ENCODE measurements around the gene ATF4.
"Not testable (repeated sequence)": the region's sequence is repeated elsewhere in the genome, so short reads cannot be mapped to it uniquely, and the experiment has no call there.

ATF4 gene

DNA sequence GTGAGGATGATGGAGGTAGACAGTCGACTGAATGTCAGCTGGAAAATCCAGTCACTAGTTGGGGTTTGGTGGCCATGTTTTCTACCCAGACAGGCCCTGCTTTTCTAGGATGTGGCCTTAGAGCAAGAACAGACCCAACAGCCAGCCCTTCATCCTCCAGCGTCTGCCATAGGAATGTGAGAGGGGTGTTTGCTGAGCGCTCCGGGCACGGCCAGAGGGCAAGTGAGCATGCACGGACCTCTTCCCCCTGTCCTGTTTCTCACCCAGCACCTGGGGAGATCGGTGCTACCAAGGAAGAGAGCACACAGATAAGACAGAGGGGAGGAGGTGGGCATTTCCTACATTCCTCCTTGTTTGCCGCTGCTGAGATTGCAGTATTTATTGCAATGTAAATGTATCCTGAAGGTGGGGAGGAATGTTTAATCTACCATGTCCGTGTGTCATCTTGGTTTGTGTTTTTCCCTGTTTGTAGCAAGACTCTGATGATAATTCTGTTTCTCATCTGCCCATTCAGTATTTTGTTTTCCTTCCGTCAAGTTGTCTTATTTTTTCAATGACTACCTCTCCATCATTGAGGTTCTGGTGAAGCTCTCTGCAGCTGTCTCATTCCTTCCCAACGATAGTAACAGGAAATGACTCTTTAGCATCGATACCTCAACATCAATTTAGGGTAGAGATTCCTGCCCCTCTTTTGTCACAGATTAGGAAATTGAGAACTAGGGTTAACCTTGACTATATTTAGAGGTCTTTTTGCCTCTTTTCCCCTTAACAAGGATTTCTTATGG is 4.9 kb upstream of the ATF4 start:
- Mint-ChIP-seq H3K27ac (peak overlapping the region in 1 of 2 donors; percentile 89), H3K27me3 (no peaks in the 10 kb centered on the region), H3K4me3 (no peak overlapping the region), H3K4me1 (peaks cover 39% of the 10 kb centered on the region), H3K9me3 (no peaks in the 10 kb centered on the region)
- DNase-seq (no peak), ATAC-seq (no peak)

DNA sequence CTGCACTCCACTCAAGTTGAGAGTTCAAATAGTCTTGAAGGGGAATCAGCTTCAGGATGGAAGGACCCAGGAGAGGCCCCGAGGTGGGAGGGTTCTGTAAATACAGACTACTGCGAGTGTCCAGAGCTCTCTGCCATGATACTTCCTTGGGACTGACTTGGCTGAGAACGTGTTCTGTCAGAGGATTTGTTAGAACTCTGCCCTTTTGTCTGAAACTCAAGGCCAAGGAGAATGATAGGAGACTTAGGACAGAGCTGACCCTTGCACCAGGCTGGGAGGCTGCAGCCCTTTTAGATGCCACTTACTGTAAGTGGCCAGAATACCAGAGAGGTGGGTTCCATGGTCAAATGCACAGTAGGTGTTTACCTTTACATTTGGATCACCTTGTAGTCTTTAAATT is 2.9 kb upstream of the ATF4 start:
- H3K4me1 Mint-ChIP-seq: peaks cover 55% of the 10 kb centered on the region
- H3K4me3 Mint-ChIP-seq: no peak overlapping the region
- H3K9me3 Mint-ChIP-seq: no peaks in the 10 kb centered on the region
- no peak for DNase-seq
- no peaks in the 10 kb centered on the region for H3K27me3 Mint-ChIP-seq
- no peak overlapping the region for H3K27ac Mint-ChIP-seq
- no peak for ATAC-seq

DNA sequence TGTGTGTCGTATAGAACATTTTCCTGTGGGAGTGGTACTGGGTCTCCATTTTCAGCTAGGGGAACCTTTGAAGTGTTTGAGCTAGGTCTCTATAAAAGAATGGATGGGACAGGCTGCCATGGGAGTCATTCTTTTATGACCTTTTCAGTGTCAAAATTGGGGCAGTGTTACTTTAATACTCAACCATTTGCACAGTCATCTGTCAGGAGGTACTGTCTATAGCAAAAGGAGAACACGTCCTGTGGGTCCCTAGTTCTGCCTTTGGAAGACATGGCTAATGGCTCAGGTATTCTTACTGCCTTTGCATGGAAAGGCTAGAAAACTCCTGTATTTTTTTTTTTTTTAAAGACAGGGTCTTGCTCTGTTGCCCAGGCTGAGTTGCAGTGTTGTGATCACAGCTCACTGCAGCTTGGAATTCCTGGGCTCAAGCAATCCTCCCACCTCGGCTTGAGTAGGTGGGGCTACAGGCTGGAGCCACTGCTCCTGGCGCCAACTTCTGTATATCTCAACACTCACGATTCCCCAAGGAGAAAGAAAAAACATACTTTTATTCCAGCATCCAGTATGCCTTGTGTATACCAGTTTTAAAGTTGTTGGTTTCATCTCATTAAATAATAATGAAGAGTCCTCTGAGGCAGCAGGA is 2.1 kb upstream of the ATF4 start:
- Mint-ChIP-seq H3K9me3 (no peaks in the 10 kb centered on the region), H3K27ac (peak overlapping the region in 1 of 2 donors; percentile 100), H3K4me3 (peak overlapping the region; percentile 91 to 93), H3K4me1 (peaks cover 63% of the 10 kb centered on the region), H3K27me3 (no peaks in the 10 kb centered on the region)
- ATAC-seq: no peak
- no peak for DNase-seq

DNA sequence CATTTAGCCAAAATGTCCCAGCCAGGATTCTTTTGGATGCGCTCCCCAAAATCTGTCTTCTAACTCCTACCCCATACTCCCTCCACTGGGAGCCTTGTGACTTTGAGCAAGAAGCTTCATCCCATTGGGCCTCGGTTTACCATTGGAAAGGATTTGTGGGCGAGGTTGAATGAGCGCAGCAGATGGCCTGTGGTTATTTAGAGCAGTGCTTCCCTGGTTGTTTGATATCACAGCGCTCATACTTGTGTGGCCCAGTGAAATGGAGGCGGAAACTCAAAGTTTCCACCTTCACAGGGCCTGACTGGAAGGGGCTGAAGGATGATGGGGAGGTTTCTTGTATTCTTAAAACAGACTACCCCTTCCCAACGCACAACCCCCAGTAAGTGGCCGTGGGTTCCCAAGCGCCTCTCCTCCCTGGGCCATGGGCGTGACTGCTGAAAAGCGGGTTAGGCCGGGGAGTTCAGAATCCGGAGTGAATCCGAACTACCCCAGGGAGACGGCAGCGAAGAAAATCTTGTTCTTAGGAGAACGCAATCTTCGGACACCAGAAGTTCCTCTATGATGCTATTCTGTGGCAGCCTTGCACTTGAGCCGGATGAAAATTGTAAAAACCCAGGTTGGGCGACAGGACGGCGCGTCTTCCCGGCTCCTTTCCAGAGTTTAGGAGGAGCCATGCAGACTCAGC is 1.2 kb upstream of the ATF4 start:
- H3K4me3 Mint-ChIP-seq: peak overlapping the region; percentile 91 to 93
- H3K4me1 Mint-ChIP-seq: peaks cover 68% of the 10 kb centered on the region
- H3K27ac Mint-ChIP-seq: peak overlapping the region; percentile 98 to 100
- ATAC-seq: peak; percentile 2
- no peaks in the 10 kb centered on the region for H3K27me3 Mint-ChIP-seq
- no peaks in the 10 kb centered on the region for H3K9me3 Mint-ChIP-seq
- DNase-seq: peak in 1 of 2 donors; percentile 48

DNA sequence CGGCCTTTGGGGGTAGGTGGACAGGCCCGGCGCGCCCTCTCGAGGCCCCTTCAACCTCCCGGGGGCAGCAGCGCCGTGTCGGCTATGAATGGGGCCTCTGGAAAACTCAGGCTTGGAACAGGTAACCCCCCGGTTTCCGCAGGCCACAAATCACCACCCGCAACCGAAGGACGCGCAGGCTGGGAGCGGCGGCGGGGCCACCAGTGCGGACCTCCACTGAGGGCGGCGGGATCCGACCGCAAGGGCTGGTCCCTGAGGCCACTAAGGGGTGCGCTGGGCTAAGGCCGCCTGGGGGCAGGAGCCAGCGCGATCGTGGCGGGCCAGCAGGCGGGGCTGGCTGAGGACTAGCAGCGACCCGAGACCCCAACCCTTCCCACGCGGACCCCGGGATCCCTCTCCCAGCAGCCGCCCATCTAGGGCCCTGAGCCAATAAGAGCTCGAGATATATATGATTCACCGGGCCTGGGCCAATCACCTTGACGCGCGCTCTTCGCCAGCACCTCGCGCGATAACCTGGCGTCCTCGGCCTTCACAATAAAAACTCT is 609 bp upstream of the ATF4 start:
- ATAC-seq (peak; percentile 95), DNase-seq (peak; percentile 95 to 98)
- no peaks in the 10 kb centered on the region for H3K27me3 Mint-ChIP-seq
- H3K27ac Mint-ChIP-seq: peak overlapping the region; percentile 98 to 100
- peak overlapping the region; percentile 91 to 93 for H3K4me3 Mint-ChIP-seq
- peaks cover 68% of the 10 kb centered on the region for H3K4me1 Mint-ChIP-seq
- H3K9me3 Mint-ChIP-seq: no peaks in the 10 kb centered on the region

DNA sequence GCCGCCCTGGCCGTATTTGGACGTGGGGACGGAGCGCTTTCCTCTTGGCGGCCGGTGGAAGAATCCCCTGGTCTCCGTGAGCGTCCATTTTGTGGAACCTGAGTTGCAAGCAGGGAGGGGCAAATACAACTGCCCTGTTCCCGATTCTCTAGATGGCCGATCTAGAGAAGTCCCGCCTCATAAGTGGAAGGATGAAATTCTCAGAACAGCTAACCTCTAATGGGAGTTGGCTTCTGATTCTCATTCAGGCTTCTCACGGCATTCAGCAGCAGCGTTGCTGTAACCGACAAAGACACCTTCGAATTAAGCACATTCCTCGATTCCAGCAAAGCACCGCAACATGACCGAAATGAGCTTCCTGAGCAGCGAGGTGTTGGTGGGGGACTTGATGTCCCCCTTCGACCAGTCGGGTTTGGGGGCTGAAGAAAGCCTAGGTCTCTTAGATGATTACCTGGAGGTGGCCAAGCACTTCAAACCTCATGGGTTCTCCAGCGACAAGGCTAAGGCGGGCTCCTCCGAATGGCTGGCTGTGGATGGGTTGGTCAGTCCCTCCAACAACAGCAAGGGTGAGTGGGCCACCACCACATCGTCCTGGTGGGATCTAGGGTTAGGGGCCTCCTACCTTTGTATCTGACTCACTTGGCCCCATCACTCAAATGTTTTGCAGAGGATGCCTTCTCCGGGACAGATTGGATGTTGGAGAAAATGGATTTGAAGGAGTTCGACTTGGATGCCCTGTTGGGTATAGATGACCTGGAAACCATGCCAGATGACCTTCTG is 934 bp downstream of the ATF4 start:
- peak overlapping the region; percentile 91 to 93 for H3K4me3 Mint-ChIP-seq
- not testable (repeated sequence) for ATAC-seq, H3K9me3 Mint-ChIP-seq, H3K27me3 Mint-ChIP-seq
- peaks cover 68% of the 10 kb centered on the region for H3K4me1 Mint-ChIP-seq
- peak overlapping the region; percentile 98 to 100 for H3K27ac Mint-ChIP-seq
- DNase-seq: peak in 1 of 2 donors; percentile 39

DNA sequence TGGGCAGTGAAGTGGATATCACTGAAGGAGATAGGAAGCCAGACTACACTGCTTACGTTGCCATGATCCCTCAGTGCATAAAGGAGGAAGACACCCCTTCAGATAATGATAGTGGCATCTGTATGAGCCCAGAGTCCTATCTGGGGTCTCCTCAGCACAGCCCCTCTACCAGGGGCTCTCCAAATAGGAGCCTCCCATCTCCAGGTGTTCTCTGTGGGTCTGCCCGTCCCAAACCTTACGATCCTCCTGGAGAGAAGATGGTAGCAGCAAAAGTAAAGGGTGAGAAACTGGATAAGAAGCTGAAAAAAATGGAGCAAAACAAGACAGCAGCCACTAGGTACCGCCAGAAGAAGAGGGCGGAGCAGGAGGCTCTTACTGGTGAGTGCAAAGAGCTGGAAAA is 1.7 kb downstream of the ATF4 start:
- DNase-seq, ATAC-seq, H3K27me3 Mint-ChIP-seq, H3K9me3 Mint-ChIP-seq: not testable (repeated sequence)
- peaks cover 76% of the 10 kb centered on the region for H3K4me1 Mint-ChIP-seq
- peak overlapping the region; percentile 98 to 100 for H3K27ac Mint-ChIP-seq
- peak overlapping the region; percentile 91 to 93 for H3K4me3 Mint-ChIP-seq

DNA sequence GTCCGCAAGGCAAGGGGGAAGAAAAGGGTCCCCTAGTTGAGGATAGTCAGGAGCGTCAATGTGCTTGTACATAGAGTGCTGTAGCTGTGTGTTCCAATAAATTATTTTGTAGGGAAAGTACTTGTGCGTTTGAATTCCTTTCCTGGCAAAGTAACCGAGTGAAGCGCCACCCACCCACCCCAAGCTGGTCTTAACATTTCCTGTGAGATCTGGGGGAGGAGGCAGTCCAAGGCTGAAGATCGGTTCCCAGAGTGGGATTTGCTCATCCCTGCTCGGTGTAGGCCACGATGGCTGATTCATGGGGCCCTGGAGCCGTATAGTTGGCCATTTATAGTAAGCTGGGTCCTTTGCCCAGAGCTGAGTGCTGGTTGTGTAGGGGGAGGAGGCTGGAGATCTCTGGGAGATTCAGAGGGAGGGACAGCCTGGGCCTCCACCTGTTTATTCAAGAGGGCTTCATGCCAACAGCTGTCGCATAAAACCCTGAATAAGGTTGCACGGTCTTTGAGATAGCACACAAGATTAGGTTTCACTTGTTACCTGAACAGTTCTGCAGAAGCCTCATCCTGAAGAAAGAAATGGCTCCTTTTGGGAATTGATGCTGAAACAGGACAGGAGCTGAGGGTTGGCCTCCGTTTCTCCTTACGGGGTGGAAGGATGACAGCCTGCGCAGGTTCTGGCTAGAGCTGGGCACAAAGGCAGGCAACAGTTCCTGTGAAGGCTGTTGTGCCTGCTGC is 2.4 kb downstream of the ATF4 start:
- peak overlapping the region; percentile 98 to 100 for H3K27ac Mint-ChIP-seq
- peak in 1 of 2 donors; percentile 56 for DNase-seq
- no peaks in the 10 kb centered on the region for H3K27me3 Mint-ChIP-seq
- peak overlapping the region; percentile 91 to 93 for H3K4me3 Mint-ChIP-seq
- no peaks in the 10 kb centered on the region for H3K9me3 Mint-ChIP-seq
- peaks cover 83% of the 10 kb centered on the region for H3K4me1 Mint-ChIP-seq
- no peak for ATAC-seq

DNA sequence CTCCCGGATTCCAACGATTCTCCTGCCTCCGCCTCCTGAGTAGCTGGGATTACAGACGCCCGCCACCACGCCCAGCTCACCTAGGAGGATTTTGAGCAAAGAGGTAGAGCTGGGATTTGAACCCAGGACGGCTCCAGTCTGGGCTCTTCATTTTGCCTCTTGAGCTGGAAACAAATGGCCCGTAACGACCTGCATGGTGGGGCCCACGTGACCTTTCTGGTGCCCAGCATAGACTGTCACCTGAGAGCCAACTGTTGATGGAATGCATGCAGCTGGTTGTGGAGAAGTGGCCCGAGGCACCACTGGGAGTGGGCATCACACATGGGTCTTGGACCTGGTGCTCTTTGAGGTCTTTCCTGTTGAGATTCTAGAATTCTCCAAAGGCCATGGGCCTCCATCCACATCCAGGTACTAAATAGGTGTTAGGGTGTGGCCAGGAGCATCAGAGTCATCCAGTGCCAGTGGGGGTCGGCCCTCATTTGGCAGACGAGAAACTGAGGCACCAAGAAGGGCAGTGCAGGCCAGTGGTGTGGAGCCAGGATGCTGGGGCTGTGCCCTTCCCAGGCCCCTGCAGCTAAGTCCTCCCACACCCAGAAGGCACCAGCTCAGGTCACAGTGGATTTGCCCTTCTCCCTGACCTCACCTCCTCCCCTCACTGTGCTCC is 3.9 kb downstream of the ATF4 start:
- Mint-ChIP-seq H3K9me3 (no peaks in the 10 kb centered on the region), H3K4me1 (peaks cover 89% of the 10 kb centered on the region), H3K27me3 (no peaks in the 10 kb centered on the region), H3K27ac (peak overlapping the region in 1 of 2 donors; percentile 100), H3K4me3 (peak overlapping the region; percentile 24 to 68)
- DNase-seq (no peak), ATAC-seq (no peak)

DNA sequence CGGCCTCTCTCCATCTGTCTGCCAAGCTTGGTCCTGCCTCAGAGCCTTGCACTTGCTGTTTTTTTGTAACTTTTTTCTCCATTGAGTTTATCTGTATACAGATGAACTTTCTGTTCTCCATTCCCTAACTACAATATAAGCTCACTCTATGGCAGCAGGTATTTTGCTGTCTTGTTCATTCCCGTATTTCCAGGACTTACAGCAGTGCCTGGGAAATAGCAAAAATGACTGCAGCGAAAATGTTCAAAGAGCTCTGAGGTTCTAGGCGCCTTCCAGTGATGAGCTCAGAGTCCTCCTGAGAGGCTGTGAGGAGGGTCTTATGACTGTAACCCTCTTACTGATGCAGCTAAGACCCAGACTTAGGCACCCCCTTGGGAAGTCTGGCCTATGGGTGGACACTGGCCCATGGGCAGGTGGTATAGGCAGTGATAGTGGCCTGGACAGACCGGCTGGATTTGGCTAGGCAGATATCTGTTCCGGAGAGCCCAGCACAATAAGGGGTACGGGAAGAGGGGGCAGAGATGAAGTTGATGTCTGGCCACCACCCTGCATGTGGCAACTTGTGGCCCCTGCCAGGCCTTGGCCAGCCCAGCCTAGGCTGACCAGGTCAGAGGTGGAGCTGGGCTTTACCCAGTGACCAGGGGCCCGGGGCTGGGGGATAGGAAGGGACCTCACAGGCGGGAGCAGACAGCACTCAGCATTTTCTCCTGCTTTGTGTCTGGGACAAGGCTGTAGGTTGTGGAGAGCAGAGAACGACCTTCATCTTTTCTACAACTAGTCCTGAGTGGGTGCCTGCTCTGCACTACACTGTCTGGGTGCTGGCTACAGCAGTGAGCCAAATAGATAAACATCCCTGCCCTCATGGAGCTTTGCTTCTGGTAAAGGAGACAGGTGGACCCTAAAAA is 4.6 kb downstream of the ATF4 start:
- Mint-ChIP-seq H3K9me3 (no peaks in the 10 kb centered on the region), H3K27ac (peak overlapping the region in 1 of 2 donors; percentile 43), H3K4me1 (peaks cover 94% of the 10 kb centered on the region), H3K4me3 (peak overlapping the region; percentile 24 to 27), H3K27me3 (no peaks in the 10 kb centered on the region)
- ATAC-seq (no peak), DNase-seq (no peak)

DNA sequence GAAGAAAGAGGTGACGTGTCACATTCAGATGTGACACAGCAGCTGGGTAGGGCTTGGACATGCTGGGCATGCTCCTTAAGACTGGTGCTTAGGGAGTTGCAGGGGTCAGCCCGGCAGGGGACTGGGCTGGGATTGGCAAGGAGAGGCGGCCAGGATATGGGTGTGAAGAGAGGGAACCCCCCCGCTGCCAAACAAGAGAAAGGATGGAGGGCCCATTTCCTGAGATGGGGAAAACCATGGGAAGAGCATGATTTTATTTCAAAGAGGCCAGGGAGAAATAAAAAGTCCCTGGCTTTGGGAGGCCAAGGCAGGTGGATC is 5.3 kb downstream of the ATF4 start:
- H3K27me3 Mint-ChIP-seq: no peaks in the 10 kb centered on the region
- ATAC-seq (no peak), DNase-seq (no peak)
- peaks cover 94% of the 10 kb centered on the region for H3K4me1 Mint-ChIP-seq
- H3K27ac Mint-ChIP-seq: peak overlapping the region in 1 of 2 donors; percentile 43
- no peaks in the 10 kb centered on the region for H3K9me3 Mint-ChIP-seq
- H3K4me3 Mint-ChIP-seq: peak overlapping the region in 1 of 2 donors; percentile 27

DNA sequence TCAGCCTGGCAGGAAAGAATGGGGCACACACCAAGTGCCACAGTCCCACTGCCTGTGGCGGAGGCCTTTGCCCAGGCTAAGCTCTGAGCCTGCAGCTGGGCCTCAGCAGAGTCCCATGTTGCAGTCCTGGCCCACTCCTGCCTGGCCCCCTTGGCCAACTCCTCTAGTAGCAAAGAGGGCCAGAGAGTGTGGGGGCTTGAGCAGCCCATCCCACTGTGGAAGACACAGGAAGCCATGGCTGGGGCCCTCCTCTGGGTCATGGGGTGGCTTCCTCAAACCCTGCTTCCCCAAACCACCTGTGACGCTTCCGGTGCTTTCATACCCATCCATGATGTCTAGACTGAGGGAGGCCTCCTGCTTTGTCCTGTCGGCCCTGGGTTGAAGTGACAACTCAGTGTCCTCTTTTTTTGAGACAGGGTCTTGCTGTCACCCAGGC is 6.4 kb downstream of the ATF4 start:
- no peaks in the 10 kb centered on the region for H3K27me3 Mint-ChIP-seq
- peak overlapping the region in 1 of 2 donors; percentile 2 for H3K4me3 Mint-ChIP-seq
- no peaks in the 10 kb centered on the region for H3K9me3 Mint-ChIP-seq
- H3K4me1 Mint-ChIP-seq: peaks cover 98% of the 10 kb centered on the region
- peak overlapping the region in 1 of 2 donors; percentile 45 for H3K27ac Mint-ChIP-seq
- ATAC-seq (peak; percentile 43), DNase-seq (no peak)

DNA sequence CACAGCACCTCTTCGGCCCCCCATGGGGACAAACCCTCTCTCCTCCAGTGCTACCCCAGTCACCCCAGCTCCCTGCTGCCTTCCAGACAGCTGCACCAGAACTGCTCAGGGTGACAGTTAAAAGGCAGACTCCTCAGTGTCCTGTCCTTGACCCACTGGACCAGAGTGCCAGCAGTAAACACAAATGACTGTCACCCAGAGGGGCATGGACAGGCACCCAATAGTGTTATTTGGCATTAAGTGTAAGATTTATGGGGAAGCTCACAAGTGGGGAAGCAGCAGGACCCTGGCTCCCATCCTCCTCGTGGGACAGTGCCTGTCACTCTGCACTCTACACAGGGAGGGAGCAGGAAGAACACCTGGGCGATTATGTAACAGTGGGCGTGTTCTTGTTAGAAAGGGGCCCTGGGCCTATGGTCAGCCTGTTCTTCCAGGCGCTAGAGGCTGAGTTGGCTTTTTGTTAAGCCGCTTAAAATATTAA is 7.2 kb downstream of the ATF4 start:
- peaks cover 94% of the 10 kb centered on the region for H3K4me1 Mint-ChIP-seq
- DNase-seq: no peak
- H3K27me3 Mint-ChIP-seq: no peaks in the 10 kb centered on the region
- peak overlapping the region; percentile 41 to 45 for H3K27ac Mint-ChIP-seq
- H3K9me3 Mint-ChIP-seq: no peaks in the 10 kb centered on the region
- peak overlapping the region in 1 of 2 donors; percentile 2 for H3K4me3 Mint-ChIP-seq
- ATAC-seq: no peak
